Measurements from ENCODE around the gene PCDH1. TPM values are rescaled to one million over a fixed set of nuclear protein-coding genes. Genes with fewer than 3 reads are reported as not detected.

Gene PCDH1
- total RNA-seq, 1 donor, result 0.43 TPM

- no peak for TF ChIP-seq CTCF (IDR thresholded peaks at IDR 0.05; ENCODE audit: insufficient read depth, low read depth, low read length)
- DNase-seq (ENCODE audit: low read depth), result no peak
- H3K4me3 ChIP-seq (ENCODE audit: low read depth, low read length), result no peak overlapping the region
These were observed 39.5 kb upstream of the PCDH1 start for GRCh38 chr5:141917760-141918159.

GRCh38 chr5:141916522-141916921, 38.3 kb upstream of the PCDH1 start:
- H3K4me3 ChIP-seq (ENCODE audit: low read depth, low read length), result no peak overlapping the region
- no peak for DNase-seq (ENCODE audit: low read depth)
- no peak for TF ChIP-seq CTCF (IDR thresholded peaks at IDR 0.05; ENCODE audit: insufficient read depth, low read depth, low read length)

GRCh38 chr5:141915881-141916336, 37.7 kb upstream of the PCDH1 start:
- no peak overlapping the region for H3K4me3 ChIP-seq (ENCODE audit: low read depth, low read length)
- TF ChIP-seq CTCF (IDR thresholded peaks at IDR 0.05; ENCODE audit: insufficient read depth, low read depth, low read length), result no peak
- DNase-seq (ENCODE audit: low read depth), result no peak

- no peak overlapping the region for H3K4me3 ChIP-seq (ENCODE audit: low read depth, low read length)
- DNase-seq (ENCODE audit: low read depth), result no peak
- no peak for TF ChIP-seq CTCF (IDR thresholded peaks at IDR 0.05; ENCODE audit: insufficient read depth, low read depth, low read length)
These were observed 36.6 kb upstream of the PCDH1 start for GRCh38 chr5:141914797-141915196.

- peak; percentile 12 for DNase-seq (ENCODE audit: low read depth)
- H3K4me3 ChIP-seq (ENCODE audit: low read depth, low read length), result peak overlapping the region; percentile 55
- TF ChIP-seq CTCF (IDR thresholded peaks at IDR 0.05; ENCODE audit: insufficient read depth, low read depth, low read length), result peak; percentile 27
These were observed 36.1 kb upstream of the PCDH1 start for GRCh38 chr5:141914199-141914743.

- no peak for TF ChIP-seq CTCF (IDR thresholded peaks at IDR 0.05; ENCODE audit: insufficient read depth, low read depth, low read length)
- peak overlapping the region; percentile 55 for H3K4me3 ChIP-seq (ENCODE audit: low read depth, low read length)
- peak; percentile 6 for DNase-seq (ENCODE audit: low read depth)
These were observed 35.5 kb upstream of the PCDH1 start for GRCh38 chr5:141913560-141914198.
